SK-N-SH (cell line): ENCODE data around the gene AKT1. TPM values are rescaled to one million over a fixed set of nuclear protein-coding genes. Genes with fewer than 3 reads are reported as not detected.

ENCODE experiments used
- CTCF ChIA-PET: fragments of 300-600, 350-600 bp; formaldehyde crosslinking; extraction: SDS; loops from one replicate; lab custom pipeline; 2021; lab: Yijun Ruan, JAX
- POLR2A ChIA-PET: fragments of 350-600 bp; sonication (Branson Sonifier 250); formaldehyde crosslinking; extraction: SDS; loops from one replicate; lab custom pipeline; 2020; ENCODE audit warnings: antibody characterized with exemption, inconsistent platforms; lab: Yijun Ruan, JAX
- DNase-seq: peaks from one replicate; pipeline ENCODE4 v3.0.0; 2012
- H2AFZ ChIP-seq: fragments of 200-600 bp; sonication (generic); 2 replicates; pipeline ENCODE4 v1.8.1; 2016; ENCODE audit warnings: antibody characterized with exemption, mild to moderate bottlenecking, low read depth
- H3F3A ChIP-seq: fragments of 200-600 bp; sonication (generic); replicated peaks from 2 replicates; pipeline ENCODE3; 2016; ENCODE audit warnings: antibody characterized with exemption, mild to moderate bottlenecking; ENCODE audit not compliant: insufficient read depth
- H3K27ac ChIP-seq, 2 experiments: fragments of 200-500 bp in 1 of 2; fragments of 200-600 bp in 1 of 2; sonication (Bioruptor generic) in 1 of 2; sonication (generic), shearing (Covaris generic) in 1 of 2; 2 replicates each; pipeline versions ENCODE4 v1.5.1 to v1.6.1; 2014 to 2016; ENCODE audit warnings: low read depth in 2 of 2, inconsistent platforms in 1 of 2, low read length in 1 of 2, mild to moderate bottlenecking in 1 of 2, mixed read lengths in 1 of 2
- H3K27me3 ChIP-seq: fragments of 200-600 bp; sonication (generic), shearing (Covaris generic); 2 replicates; pipeline ENCODE4 v1.6.1; 2016; ENCODE audit warnings: mixed run types; ENCODE audit not compliant: insufficient read depth
- H3K36me3 ChIP-seq, 2 experiments: fragments of 200-500 bp in 1 of 2; fragments of 200-600 bp in 1 of 2; sonication (Bioruptor generic) in 1 of 2; sonication (generic) in 1 of 2; replicated peaks in 1 of 2; 2 replicates each; pipeline versions ENCODE3 to v1.5.1; 2014 to 2016; ENCODE audit warnings: low read length in 1 of 2, mild to moderate bottlenecking in 1 of 2; ENCODE audit not compliant: insufficient read depth in 2 of 2, control insufficient read depth in 1 of 2
- H3K4me1 ChIP-seq, 2 experiments: fragments of 200-500 bp in 1 of 2; fragments of 200-600 bp in 1 of 2; sonication (Bioruptor generic) in 1 of 2; sonication (generic), shearing (Covaris generic) in 1 of 2; 2 replicates each; pipeline versions ENCODE4 v1.5.1 to v1.6.1; 2014 to 2016; ENCODE audit warnings: low read depth in 1 of 2, low read length in 1 of 2, mixed run types in 1 of 2; ENCODE audit not compliant: insufficient read depth in 2 of 2, control insufficient read depth in 1 of 2
- H3K4me2 ChIP-seq: fragments of 200-600 bp; sonication (generic), shearing (Covaris generic); 2 replicates; pipeline ENCODE4 v1.6.1; 2017; ENCODE audit warnings: mixed run types
- H3K4me3 ChIP-seq, 2 experiments: fragments of 200-500 bp in 1 of 2; fragments of 200-600 bp in 1 of 2; sonication (Bioruptor generic) in 1 of 2; sonication (generic), shearing (Covaris generic) in 1 of 2; 2 replicates each; pipeline versions ENCODE4 v1.5.1 to v1.8.1; 2014 to 2016; ENCODE audit warnings: low read depth in 2 of 2, inconsistent platforms in 1 of 2, low read length in 1 of 2, mild to moderate bottlenecking in 1 of 2, mixed read lengths in 1 of 2, moderate library complexity in 1 of 2
- H3K79me2 ChIP-seq: fragments of 200-600 bp; sonication (generic); 2 replicates; pipeline ENCODE4 v1.8.1; 2017; ENCODE audit warnings: mild to moderate bottlenecking; ENCODE audit not compliant: insufficient read depth
- H3K9ac ChIP-seq: fragments of 200-600 bp; sonication (generic); 2 replicates; pipeline ENCODE4 v1.6.1; 2017; ENCODE audit warnings: mixed run types
- H3K9me2 ChIP-seq: fragments of 200-600 bp; sonication (generic); 2 replicates; pipeline ENCODE4 v1.6.1; 2017; ENCODE audit warnings: mixed run types
- H3K9me3 ChIP-seq: fragments of 200-600 bp; sonication (generic); 2 replicates; pipeline ENCODE4 v1.6.1; 2017; ENCODE audit warnings: mixed run types, mild to moderate bottlenecking, moderate library complexity
- H4K20me1 ChIP-seq: fragments of 200-600 bp; sonication (generic); 2 replicates; pipeline ENCODE4 v1.6.1; 2017; ENCODE audit warnings: mild to moderate bottlenecking, mixed run types; ENCODE audit not compliant: insufficient read depth
- CHD2 ChIP-seq: fragments of 150-350 bp; IDR thresholded peaks from 2 replicates; pipeline ENCODE4 v1.6.1; 2018; ENCODE audit warnings: low read length; ENCODE audit not compliant: partially characterized antibody
- ELF1 ChIP-seq: IDR thresholded peaks from 2 replicates; pipeline ENCODE4 v1.4.0; 2012
- EP300 ChIP-seq, 2 experiments: IDR thresholded peaks; 2 replicates each; pipeline versions ENCODE4 v1.4.0 to v1.6.1; 2012; ENCODE audit warnings: borderline replicate concordance in 1 of 2, low read depth in 1 of 2, low read length in 1 of 2
- MEF2A ChIP-seq: IDR thresholded peaks from 2 replicates; pipeline ENCODE4 v1.4.0; 2012; ENCODE audit warnings: low read depth, borderline replicate concordance
- MXI1 ChIP-seq: IDR thresholded peaks from 2 replicates; pipeline ENCODE4 v1.6.1; 2012; ENCODE audit warnings: mild to moderate bottlenecking, low read depth, low read length, improper control_type of control experiment
- NRF1 ChIP-seq: IDR thresholded peaks from 2 replicates; pipeline ENCODE4 v1.6.1; 2012; ENCODE audit warnings: low read depth, mild to moderate bottlenecking, low read length
- POLR2AphosphoS5 ChIP-seq: IDR thresholded peaks from 2 replicates; pipeline ENCODE4 v1.6.1; 2012; ENCODE audit warnings: low read depth, low read length
- RFX5 ChIP-seq: IDR thresholded peaks from 2 replicates; pipeline ENCODE4 v1.6.1; 2012; ENCODE audit warnings: mild to moderate bottlenecking, improper control_type of control experiment, low read length
- RXRA ChIP-seq: IDR thresholded peaks from 2 replicates; pipeline ENCODE4 v1.4.0; 2012; ENCODE audit warnings: low read depth, mild to moderate bottlenecking, borderline replicate concordance
- TAF1 ChIP-seq: IDR thresholded peaks from 2 replicates; pipeline ENCODE4 v1.6.1; 2012; ENCODE audit warnings: low read depth, mild to moderate bottlenecking, low read length, moderate library complexity, borderline replicate concordance
- YY1 ChIP-seq: IDR thresholded peaks from 2 replicates; pipeline ENCODE4 v1.4.0; 2012; ENCODE audit warnings: low read depth, mild to moderate bottlenecking
- WGBS: methylation state at CpG from one replicate; pipeline ENCODE4 v1.1.6; 2017; ENCODE audit warnings: low lambda C conversion rate; 5-methylcytosine and 5-hydroxymethylcytosine counted together
- polyA plus RNA-seq, 3 experiments: library from polyadenylated mRNA; depleted of rRNA; stranded (reverse); fragments of >200 nt; gene quantifications; 2 replicates each; pipeline ENCODE4 v1.2.3, GENCODE V29; 2012
- TF ChIP-seq, protein P1 (sequence below): IDR thresholded peaks from 2 replicates; pipeline ENCODE4 v1.4.0; 2012; ENCODE audit warnings: low read depth
- TF ChIP-seq, protein P2 (sequence below): fragments of 200-600 bp; sonication (generic); IDR thresholded peaks from 2 replicates; pipeline ENCODE4 v1.6.1; 2017; ENCODE audit warnings: antibody characterized with exemption, mild to moderate bottlenecking, moderate library complexity
- TF ChIP-seq, protein P3 (sequence below): fragments of 150-350 bp; IDR thresholded peaks from 2 replicates; pipeline ENCODE4 v1.6.1; 2016; ENCODE audit warnings: mild to moderate bottlenecking, low read depth, low read length
- TF ChIP-seq, protein P4 (sequence below): IDR thresholded peaks from 2 replicates; pipeline ENCODE4; 2012

Gene AKT1
- polyA plus RNA-seq, 1 of the 3 experiments (the other 2 are of a cell fraction), result 198 TPM

DNA sequence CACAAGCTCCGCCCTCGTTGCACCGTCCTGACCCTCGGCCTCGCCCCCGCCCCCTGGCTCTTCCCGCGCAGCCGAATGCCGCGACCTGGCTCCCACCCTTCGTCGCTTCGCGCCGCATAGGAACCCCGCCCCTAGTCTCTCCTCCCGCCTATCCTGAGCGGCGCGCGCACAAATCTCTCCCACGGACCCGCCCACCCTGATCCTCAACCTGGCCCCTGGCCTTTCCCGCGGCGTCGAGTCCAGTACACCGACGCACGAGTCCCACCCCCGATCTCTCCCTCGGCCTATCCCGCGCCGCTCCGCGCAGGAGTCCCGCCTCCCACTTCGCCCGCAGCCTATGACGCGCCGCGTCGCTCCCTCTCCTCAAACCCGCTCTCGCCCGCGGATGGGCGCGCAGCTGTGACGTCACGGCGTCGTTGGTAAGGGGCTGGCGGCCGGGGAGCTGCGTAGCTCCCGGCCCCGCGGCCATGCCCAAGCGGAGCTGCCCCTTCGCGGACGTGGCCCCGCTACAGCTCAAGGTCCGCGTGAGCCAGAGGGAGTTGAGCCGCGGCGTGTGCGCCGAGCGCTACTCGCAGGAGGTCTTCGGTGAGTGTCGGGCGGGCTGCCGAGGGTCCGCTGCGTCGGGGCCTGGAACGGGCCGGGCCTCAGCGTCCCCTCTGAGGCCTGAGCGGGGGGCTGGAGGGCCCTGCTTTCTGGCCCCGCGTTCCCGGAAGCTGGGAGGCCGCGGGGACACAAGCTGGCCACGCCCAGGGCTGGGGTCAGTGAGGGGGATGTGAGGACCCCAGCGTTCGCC lies 42.6 kb downstream of the AKT1 start, which contains the start of gene SIVA1:
TSS of gene SIVA1 (plus strand) at position 413 of the 793 bp plus-strand sequence. CDS start at position 468, 55 bp downstream.
- no peaks in the 10 kb centered on the region for H3K9me3 ChIP-seq
- peak within 1 kb of the TSS; percentile 88 to 99 for H3K4me3 ChIP-seq
- H3K36me3 ChIP-seq, result peaks cover 8 to 23% of the 10 kb centered on the region in 2 experiments
- H3K4me1 ChIP-seq, result peaks cover 8 to 14% of the 10 kb centered on the region in 2 experiments; a peak in 3 of 4 replicates
- H3K9ac ChIP-seq, result peak within 1 kb of the TSS; percentile 98
- peak; percentile 99 for DNase-seq
- TF ChIP-seq TAF1, result peak; percentile 62
- TF ChIP-seq, protein P1, sequence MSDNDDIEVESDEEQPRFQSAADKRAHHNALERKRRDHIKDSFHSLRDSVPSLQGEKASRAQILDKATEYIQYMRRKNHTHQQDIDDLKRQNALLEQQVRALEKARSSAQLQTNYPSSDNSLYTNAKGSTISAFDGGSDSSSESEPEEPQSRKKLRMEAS, result peak; percentile 27
- TF ChIP-seq RXRA, result no peak
- TF ChIP-seq POLR2AphosphoS5, result peak; percentile 64; the same call in 1 of the 2 replicates
- TF ChIP-seq, protein P2, sequence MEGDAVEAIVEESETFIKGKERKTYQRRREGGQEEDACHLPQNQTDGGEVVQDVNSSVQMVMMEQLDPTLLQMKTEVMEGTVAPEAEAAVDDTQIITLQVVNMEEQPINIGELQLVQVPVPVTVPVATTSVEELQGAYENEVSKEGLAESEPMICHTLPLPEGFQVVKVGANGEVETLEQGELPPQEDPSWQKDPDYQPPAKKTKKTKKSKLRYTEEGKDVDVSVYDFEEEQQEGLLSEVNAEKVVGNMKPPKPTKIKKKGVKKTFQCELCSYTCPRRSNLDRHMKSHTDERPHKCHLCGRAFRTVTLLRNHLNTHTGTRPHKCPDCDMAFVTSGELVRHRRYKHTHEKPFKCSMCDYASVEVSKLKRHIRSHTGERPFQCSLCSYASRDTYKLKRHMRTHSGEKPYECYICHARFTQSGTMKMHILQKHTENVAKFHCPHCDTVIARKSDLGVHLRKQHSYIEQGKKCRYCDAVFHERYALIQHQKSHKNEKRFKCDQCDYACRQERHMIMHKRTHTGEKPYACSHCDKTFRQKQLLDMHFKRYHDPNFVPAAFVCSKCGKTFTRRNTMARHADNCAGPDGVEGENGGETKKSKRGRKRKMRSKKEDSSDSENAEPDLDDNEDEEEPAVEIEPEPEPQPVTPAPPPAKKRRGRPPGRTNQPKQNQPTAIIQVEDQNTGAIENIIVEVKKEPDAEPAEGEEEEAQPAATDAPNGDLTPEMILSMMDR, result no peak
- TF ChIP-seq RFX5, result peak; percentile 66
- peak; percentile 78 for TF ChIP-seq YY1
- TF ChIP-seq, protein P3, sequence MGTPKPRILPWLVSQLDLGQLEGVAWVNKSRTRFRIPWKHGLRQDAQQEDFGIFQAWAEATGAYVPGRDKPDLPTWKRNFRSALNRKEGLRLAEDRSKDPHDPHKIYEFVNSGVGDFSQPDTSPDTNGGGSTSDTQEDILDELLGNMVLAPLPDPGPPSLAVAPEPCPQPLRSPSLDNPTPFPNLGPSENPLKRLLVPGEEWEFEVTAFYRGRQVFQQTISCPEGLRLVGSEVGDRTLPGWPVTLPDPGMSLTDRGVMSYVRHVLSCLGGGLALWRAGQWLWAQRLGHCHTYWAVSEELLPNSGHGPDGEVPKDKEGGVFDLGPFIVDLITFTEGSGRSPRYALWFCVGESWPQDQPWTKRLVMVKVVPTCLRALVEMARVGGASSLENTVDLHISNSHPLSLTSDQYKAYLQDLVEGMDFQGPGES, result peak; percentile 67
- TF ChIP-seq, protein P4, sequence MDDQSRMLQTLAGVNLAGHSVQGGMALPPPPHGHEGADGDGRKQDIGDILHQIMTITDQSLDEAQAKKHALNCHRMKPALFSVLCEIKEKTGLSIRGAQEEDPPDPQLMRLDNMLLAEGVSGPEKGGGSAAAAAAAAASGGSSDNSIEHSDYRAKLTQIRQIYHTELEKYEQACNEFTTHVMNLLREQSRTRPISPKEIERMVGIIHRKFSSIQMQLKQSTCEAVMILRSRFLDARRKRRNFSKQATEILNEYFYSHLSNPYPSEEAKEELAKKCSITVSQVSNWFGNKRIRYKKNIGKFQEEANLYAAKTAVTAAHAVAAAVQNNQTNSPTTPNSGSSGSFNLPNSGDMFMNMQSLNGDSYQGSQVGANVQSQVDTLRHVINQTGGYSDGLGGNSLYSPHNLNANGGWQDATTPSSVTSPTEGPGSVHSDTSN, result no peak; the same call in 1 of the 2 replicates
- TF ChIP-seq NRF1, result peak; percentile 55
- 0 out of 4 replicates have a peak, but pooled peaks of 1 of the 2 experiments have one; percentile 17 for TF ChIP-seq EP300 (IDR thresholded peaks at IDR 0.05; ENCODE audit: borderline replicate concordance in 1 of 2, low read depth in 1 of 2, low read length in 1 of 2)
- peak; percentile 14; the same call in 1 of the 2 replicates for TF ChIP-seq ELF1
- TF ChIP-seq MXI1, result peak; percentile 82
- TF ChIP-seq CHD2, result peak; percentile 75
- TF ChIP-seq MEF2A, result no peak
- H3F3A ChIP-seq, result peaks cover 7% of the 10 kb centered on the region
- peak within 1 kb of the TSS; percentile 70 to 72; a peak in 3 of 4 replicates for H3K27ac ChIP-seq
- peaks cover 31% of the 10 kb centered on the region for H4K20me1 ChIP-seq
- 2% methylated on average over 23 of the region's 95 CpGs for WGBS
- H3K4me2 ChIP-seq, result peak within 1 kb of the TSS; percentile 98
- H3K79me2 ChIP-seq, result peaks cover 46% of the 10 kb centered on the region
- H3K9me2 ChIP-seq, result no peaks in the 10 kb centered on the region
- ChIA-PET CTCF (interaction anchor here (0.6 to 4.1 kb wide), 9 partner anchors 15 to 97 kb away, joined by 3 to 37 read pairs (median 4); partner anchors contain the start of gene ADSS1), POLR2A (interaction anchor here (0.7 to 1.4 kb wide), 6 partner anchors 16 to 268 kb away, joined by 3 to 8 read pairs (median 3); partner anchors contain the start of gene CDCA4)
- no peaks in the 10 kb centered on the region for H3K27me3 ChIP-seq
- H2AFZ ChIP-seq, result peak within 1 kb of the TSS; percentile 99
